Activated naive CD8-positive, alpha-beta T cell treated with anti-CD3 and anti-CD28 coated beads, Interleukin-2, amount 10 ng/mL, durations not matched to agents 7 days and 5 days (primary cell): ENCODE data around the gene MACO1. TPM values are rescaled to one million over a fixed set of nuclear protein-coding genes. Genes with fewer than 3 reads are reported as not detected.
"Not testable (repeated sequence)": the region's sequence is repeated elsewhere in the genome, so short reads cannot be mapped to it uniquely, and the experiment has no call there.

Experiments used
- ATAC-seq: fragments of 150-1000 bp; cut with Tn5 transposase; one replicate; pipeline ENCODE4 v1.10.0; 2021; ENCODE audit warnings: low read depth, moderate library complexity
- POLR2A ChIA-PET: fragments of 350-600 bp; sonication (Branson Sonifier 250); formaldehyde crosslinking; loops from one replicate; lab custom pipeline; 2021; ENCODE audit warnings: antibody characterized with exemption; lab: Charles Lee
- DNase-seq: peaks from one replicate; pipeline ENCODE4 v3.0.0; 2021
- H3K27ac Mint-ChIP-seq: one replicate; pipeline ENCODE4 v1.8.0; 2022; ENCODE audit warnings: mild to moderate bottlenecking, mixed read lengths
- H3K27me3 Mint-ChIP-seq: one replicate; pipeline ENCODE4 v1.8.0; 2022; ENCODE audit warnings: mild to moderate bottlenecking, moderate library complexity, mixed read lengths
- H3K36me3 Mint-ChIP-seq: one replicate; pipeline ENCODE4 v1.8.0; 2021; ENCODE audit warnings: mild to moderate bottlenecking, mixed read lengths
- H3K4me1 Mint-ChIP-seq: one replicate; pipeline ENCODE4 v1.8.0; 2021; ENCODE audit warnings: mixed read lengths
- H3K4me3 Mint-ChIP-seq: one replicate; pipeline ENCODE4 v1.8.0; 2022; ENCODE audit warnings: mild to moderate bottlenecking, moderate library complexity, mixed read lengths
- H3K9me3 Mint-ChIP-seq: one replicate; pipeline ENCODE4 v1.8.0; 2021; ENCODE audit warnings: mixed read lengths
- total RNA-seq, 2 experiments: library from RNA; stranded (reverse); gene quantifications; one replicate each; pipeline ENCODE4 v1.2.3, GENCODE V29; 2021

The MACO1 gene
- total RNA-seq, 2 experiments from 2014 or later, result 20.6 to 21.1 TPM

DNA sequence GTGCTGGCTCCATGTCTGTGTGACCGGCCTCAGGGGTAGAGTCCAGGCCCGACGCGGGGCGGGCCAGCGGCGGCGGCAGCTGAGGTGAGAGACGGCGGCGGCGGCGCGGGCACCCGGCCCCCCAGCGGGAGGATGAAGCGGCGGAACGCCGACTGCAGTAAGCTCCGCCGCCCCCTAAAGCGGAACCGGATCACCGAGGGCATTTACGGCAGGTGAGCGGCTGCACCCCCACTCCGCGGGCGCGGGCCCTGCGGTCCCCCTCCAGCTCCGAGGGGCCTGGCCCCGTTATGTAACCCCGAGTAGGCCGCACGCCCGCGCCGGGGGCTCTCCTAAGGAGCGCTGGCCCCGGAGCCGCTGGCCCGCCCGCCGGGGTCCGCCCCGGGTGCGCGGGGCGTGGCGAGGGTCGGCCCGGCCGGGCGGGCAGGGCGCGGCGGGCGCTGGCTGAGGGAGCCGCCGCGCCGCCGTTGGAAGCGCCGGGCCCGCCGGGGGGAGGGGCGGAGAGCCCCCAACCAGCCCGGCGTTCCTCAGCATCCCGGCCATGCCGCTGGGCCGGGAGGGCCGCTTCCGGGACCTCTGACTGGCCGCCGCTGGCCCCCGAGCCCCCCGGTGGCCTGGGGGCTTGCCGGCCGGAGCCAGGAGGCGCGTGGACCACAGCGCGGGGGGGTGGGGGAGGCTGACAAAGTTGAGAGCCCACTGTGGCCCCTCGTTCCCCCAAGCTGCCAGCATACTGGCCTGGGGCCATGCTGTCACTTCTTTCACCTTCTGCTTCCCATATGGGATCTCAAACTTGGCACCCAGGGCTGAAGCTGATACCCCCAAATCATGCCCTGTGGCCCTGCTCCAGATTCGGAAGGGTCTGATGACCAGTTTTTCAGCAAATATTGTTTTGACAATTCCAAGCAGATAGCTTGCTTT lies 527 bp downstream of the MACO1 start:
- DNase-seq, result no peak

DNA sequence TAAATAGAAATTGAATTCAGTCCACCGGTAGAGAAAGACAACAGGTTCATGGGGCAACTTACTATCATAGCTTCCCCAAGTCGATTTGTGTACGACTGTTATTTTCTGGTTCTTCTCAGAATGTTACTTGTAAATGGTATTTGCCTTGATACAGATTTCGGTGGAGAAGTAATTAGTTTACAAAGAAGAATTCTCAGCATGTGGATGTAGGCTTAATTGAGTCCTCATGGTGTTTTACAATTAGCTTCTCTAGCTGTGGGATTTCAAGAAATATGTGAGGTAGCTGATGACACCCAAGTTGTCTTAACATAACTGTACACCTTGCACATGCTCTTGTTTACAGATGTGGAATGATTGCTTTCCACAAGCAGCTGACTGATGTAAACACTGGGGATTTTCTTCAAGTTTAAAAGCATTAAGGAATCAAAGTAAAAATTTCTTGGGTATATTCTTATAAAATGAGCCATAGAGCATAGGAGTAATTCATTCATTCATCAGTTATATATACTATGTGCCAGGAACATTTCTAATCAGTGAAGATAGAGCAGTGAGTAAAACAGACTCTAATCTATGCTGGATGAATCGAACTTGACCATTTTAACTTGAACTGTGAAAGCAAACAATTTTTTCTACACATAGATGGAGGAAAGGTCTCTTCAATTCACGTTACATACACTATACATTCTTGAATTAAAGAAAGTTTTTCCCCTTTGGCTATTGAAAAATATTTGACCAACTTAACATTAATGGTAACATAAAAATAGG lies 1.4 kb downstream of the MACO1 start:
- Mint-ChIP-seq H3K9me3 (no peaks in the 10 kb centered on the region), H3K4me3 (peak overlapping the region; percentile 78), H3K36me3 (peaks cover 3% of the 10 kb centered on the region), H3K4me1 (peaks cover 56% of the 10 kb centered on the region), H3K27ac (peak overlapping the region; percentile 63), H3K27me3 (no peaks in the 10 kb centered on the region)
- POLR2A ChIA-PET, result interaction anchor here (1.5 kb wide), 1 partner anchor 193 kb away, joined by 4 read pairs; no protein-coding TSS in a partner anchor
- no peak for ATAC-seq
- no peak for DNase-seq

More for the DNA sequence above, 527 bp downstream of the MACO1 start:
- Mint-ChIP-seq H3K4me3 (peak overlapping the region; percentile 95), H3K4me1 (peaks cover 50% of the 10 kb centered on the region), H3K27me3 (no peaks in the 10 kb centered on the region), H3K9me3 (no peaks in the 10 kb centered on the region), H3K36me3 (peaks cover 3% of the 10 kb centered on the region), H3K27ac (peak overlapping the region; percentile 96)
- POLR2A ChIA-PET, result interaction anchor here (0.7 to 2.1 kb wide), 5 partner anchors 41 to 587 kb away, joined by 3 to 10 read pairs (median 4); partner anchors contain the start of genes RSRP1 and TMEM50A
- peak; percentile 34 for ATAC-seq

DNA sequence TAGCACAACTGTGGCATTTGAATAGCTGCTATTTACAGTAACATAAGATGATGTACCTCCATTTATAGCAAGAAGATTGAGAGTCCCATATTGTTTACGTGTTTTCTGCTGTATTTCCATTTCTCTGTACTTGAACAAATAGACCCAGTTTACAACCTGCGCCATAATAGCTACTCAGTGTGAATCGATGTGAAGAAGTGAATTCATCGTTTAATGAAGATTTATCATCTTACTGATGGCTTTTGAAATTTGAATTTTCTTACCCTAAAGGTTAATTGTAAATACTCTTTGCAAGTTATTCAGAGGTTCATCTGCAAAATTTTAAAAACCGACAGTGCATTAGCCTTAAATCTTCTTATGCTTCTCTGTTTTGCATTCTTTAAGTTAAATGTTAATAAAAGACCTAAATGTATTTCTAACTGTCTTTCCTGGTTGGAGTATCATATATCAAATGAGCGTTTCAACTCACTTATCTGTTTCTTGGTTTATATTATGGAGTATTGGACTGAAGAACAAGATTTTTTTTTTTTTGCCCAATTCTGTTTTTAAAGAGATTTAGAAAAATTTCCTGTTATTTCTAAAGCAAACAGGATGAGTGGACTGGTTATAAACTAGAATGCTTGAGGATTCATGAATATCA lies 2.2 kb downstream of the MACO1 start:
- Mint-ChIP-seq H3K27me3 (no peaks in the 10 kb centered on the region), H3K36me3 (peaks cover 3% of the 10 kb centered on the region), H3K9me3 (no peaks in the 10 kb centered on the region), H3K4me1 (peaks cover 56% of the 10 kb centered on the region), H3K4me3 (peak overlapping the region; percentile 78), H3K27ac (no peak overlapping the region)
- ATAC-seq (no peak), DNase-seq (no peak)
- POLR2A ChIA-PET, result interaction anchor here (0.5 kb wide), 1 partner anchor 192 kb away, joined by 4 read pairs; no protein-coding TSS in a partner anchor

DNA sequence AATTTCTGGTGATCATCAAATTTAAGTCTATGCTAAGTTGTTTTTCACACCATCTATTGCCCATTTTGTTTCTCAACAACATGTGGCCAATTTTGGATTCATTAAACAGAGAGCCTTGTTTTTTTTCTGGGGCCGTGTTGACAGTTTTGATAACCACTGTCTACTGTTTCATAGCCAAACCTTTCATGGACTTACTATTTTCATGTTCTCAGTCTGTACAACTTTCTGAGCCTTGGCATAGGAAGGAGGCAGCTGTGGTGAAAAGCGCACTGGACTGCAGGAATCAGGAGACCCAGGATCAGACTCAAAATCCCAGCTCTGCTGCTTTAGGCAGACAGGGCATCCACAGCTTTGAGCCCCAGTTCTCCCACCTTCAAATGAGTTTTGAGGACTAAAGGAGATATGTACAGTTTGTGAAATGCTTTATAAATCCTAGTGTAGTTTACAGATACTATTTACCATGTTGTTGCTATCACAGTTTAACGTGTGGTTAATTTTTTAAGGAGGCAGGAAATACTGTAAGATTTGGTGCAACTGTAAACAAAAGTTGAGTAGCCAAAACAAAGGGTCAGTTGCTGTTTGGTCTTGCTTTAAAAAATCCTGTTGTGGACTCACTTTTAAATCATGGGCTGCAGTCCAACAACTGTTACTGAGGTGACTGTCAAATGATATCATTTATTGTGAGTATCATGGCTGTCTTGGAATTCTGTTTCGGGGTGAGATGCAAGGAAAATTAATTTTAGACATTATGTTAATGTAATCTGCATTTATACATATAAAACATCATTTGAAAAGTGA lies 2.9 kb downstream of the MACO1 start:
- peak overlapping the region; percentile 0 for H3K27ac Mint-ChIP-seq
- POLR2A ChIA-PET, result interaction anchor here (0.5 kb wide), 1 partner anchor 192 kb away, joined by 4 read pairs; no protein-coding TSS in a partner anchor
- ATAC-seq, result no peak
- H3K36me3 Mint-ChIP-seq, result peaks cover 3% of the 10 kb centered on the region
- H3K27me3 Mint-ChIP-seq, result no peaks in the 10 kb centered on the region
- peaks cover 56% of the 10 kb centered on the region for H3K4me1 Mint-ChIP-seq
- no peaks in the 10 kb centered on the region for H3K9me3 Mint-ChIP-seq
- no peak for DNase-seq
- H3K4me3 Mint-ChIP-seq, result no peak overlapping the region

DNA sequence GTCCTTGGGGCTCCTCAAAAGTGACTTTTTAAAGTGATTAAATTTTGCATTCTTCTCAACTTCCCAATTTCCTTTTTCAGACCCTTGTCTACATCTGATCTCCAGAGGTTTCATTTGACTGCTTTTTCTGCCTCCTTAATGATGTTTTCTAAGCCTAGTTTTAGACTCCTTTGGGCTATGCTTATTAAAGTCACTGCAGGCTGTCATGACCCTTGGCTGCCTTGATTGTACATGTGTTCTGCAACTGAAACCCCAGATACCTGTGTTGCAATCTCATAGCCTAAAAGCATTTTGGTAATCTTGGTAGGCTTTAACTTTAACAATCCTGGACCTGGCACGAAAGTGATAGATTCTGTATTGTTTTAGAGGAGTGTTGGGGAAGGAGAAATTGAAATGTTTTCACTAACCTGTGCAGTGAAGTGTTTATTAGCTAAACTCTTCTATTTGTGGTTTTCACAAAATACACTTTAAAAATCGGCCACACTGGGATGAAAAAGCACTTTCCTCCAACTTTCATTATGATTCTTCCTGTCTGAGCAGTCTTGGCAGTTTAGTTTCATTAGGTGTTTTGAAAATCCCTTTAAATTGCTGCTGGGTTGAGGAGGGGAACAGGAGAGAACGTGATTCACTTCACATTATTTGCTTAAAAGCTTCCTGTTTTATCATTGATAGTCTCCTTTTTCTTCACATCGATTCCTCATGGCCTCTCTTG lies 4.9 kb downstream of the MACO1 start:
- ATAC-seq, result no peak
- POLR2A ChIA-PET, result interaction anchor here (1.1 kb wide), 1 partner anchor 385 kb away, joined by 3 read pairs; the partner anchor contains the start of gene MTFR1L
- Mint-ChIP-seq H3K9me3 (no peaks in the 10 kb centered on the region), H3K36me3 (peaks cover 2% of the 10 kb centered on the region), H3K27me3 (no peaks in the 10 kb centered on the region), H3K27ac (peak overlapping the region; percentile 76), H3K4me3 (peak overlapping the region; percentile 78), H3K4me1 (peaks cover 49% of the 10 kb centered on the region)
- DNase-seq, result no peak

DNA sequence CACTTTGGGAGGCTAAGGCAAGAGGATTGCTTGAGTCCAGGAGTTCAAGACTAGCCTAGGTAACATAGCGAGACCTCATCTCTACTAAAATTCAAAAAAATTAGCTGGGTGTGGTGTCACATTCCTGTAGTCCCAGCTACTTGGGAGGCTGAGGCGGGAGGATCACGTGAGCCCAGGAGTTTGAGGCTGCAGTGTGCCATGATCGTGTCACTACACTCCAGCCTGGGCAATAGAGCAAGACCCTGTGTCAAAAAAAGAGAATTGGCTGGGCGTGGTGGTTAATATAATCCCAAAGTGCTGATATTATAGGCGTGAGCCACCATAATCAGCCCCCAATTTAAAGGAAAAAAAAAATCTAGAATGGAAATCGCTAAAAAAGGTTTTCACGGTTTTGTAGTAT lies 7.0 kb downstream of the MACO1 start:
- H3K27ac Mint-ChIP-seq, result no peak overlapping the region
- H3K36me3 Mint-ChIP-seq, result peaks cover 5% of the 10 kb centered on the region
- H3K27me3 Mint-ChIP-seq, result no peaks in the 10 kb centered on the region
- DNase-seq, result no peak
- no peaks in the 10 kb centered on the region for H3K9me3 Mint-ChIP-seq
- H3K4me1 Mint-ChIP-seq, result peaks cover 39% of the 10 kb centered on the region
- no peak overlapping the region for H3K4me3 Mint-ChIP-seq
- ATAC-seq, result no peak
- POLR2A ChIA-PET, result no interaction called here

DNA sequence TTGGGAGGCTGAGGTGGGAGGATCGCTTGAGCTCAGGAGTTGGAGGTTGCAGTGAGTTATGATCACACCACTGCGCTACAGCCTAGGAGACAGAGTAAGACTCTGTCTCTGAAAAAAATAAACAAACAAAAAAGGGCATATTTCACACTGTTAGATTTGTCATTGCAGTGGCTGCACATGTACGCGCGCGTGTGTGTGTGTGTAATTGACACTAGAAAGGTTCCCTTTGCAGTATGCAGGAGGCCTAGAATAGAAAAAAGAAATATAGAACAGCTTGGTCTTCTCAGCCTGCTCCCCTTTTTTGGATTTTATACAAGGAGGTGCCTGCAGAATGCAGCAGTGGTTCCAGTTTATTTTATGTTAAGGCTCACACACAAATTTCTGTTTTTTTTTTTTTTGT lies 8.6 kb downstream of the MACO1 start:
- H3K9me3 Mint-ChIP-seq, result no peaks in the 10 kb centered on the region
- peaks cover 28% of the 10 kb centered on the region for H3K4me1 Mint-ChIP-seq
- H3K36me3 Mint-ChIP-seq, result peaks cover 10% of the 10 kb centered on the region
- no peak for DNase-seq
- H3K27ac Mint-ChIP-seq, result no peak overlapping the region
- no peak for ATAC-seq
- POLR2A ChIA-PET, result interaction anchor here (0.7 kb wide), 1 partner anchor 633 kb away, joined by 3 read pairs; no protein-coding TSS in a partner anchor
- no peaks in the 10 kb centered on the region for H3K27me3 Mint-ChIP-seq
- H3K4me3 Mint-ChIP-seq, result no peak overlapping the region

DNA sequence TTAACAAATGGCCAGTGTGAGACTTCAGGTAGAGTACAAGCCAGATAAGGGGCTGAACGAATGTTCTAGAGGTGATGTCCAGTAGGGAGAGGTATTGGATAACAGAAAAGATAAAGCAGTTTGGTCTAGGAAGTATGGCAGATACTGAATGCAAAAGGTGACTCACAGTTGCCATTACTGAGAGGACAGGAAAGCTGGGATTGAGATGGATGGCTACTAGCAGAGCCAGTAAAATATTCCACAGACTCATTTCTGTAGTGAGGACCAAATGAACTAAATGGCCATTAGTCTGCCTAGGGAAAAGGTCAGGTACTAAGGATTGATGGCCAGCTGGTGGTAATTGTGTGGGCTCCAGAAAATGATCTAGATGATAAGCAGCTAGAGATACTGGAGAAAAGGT lies 11.5 kb downstream of the MACO1 start:
- H3K27me3 Mint-ChIP-seq, result no peaks in the 10 kb centered on the region
- no peak overlapping the region for H3K4me3 Mint-ChIP-seq
- peaks cover 14% of the 10 kb centered on the region for H3K36me3 Mint-ChIP-seq
- H3K4me1 Mint-ChIP-seq, result peaks cover 10% of the 10 kb centered on the region
- H3K27ac Mint-ChIP-seq, result no peak overlapping the region
- H3K9me3 Mint-ChIP-seq, result no peaks in the 10 kb centered on the region
- POLR2A ChIA-PET, result no interaction called here
- ATAC-seq (no peak), DNase-seq (no peak)

DNA sequence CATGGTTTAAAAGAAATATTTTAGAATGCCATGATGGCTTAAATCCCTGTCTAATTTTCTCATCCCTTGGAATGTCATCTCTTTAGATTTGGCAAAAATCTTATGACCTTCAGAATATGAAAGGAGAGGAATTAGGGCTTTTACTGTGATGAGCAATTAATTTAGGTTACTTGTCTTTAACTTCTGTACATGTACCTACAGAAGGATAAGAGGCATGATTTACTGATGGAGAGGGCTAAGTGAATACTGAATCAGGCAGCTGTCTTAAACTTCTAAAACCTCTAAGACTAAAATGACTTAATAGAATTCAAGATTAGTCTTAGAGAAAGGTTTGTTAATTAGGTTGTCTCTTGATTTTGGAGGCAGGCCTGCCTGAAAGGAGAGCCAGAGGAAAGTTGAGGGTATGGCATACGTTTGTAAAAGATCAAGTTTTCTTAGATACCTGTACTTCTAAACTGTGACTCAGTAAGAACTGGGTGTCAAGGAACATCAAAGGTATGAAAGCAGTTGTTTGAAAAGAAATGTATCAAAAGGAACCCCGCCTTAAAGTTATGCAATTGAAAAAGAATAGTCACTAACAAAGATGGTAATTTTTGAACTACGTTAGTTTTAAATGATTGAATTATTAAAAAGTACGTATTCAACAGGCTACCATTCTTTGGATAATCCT lies 12.5 kb downstream of the MACO1 start:
- no peaks in the 10 kb centered on the region for H3K27me3 Mint-ChIP-seq
- H3K4me3 Mint-ChIP-seq, result no peak overlapping the region
- peaks cover 18% of the 10 kb centered on the region for H3K36me3 Mint-ChIP-seq
- peaks cover 10% of the 10 kb centered on the region for H3K4me1 Mint-ChIP-seq
- H3K9me3 Mint-ChIP-seq, result no peaks in the 10 kb centered on the region
- H3K27ac Mint-ChIP-seq, result no peak overlapping the region
- POLR2A ChIA-PET, result interaction anchor here (0.7 kb wide), 1 partner anchor 39 kb away, joined by 3 read pairs; no protein-coding TSS in a partner anchor
- no peak for ATAC-seq
- no peak for DNase-seq

DNA sequence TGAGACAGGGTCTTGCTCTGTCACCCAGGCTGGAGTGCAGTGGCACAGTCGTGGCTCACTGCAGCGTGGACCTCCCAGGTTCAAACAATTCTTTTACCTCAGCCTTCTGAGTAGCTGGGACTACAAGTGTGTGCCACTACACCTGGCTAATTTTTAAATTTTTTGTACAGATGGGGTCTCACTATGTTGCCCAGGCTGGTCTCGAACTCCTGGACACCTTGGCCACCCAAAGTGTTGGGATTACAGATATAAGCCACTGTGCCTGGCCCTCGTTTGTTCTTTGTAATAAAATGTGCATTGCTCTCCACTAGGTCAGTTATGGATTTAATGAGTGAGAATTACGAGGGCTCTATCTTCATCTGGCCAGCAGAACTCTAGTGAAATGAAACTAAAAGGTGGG lies 13.9 kb downstream of the MACO1 start:
- H3K27me3 Mint-ChIP-seq, H3K9me3 Mint-ChIP-seq, H3K27ac Mint-ChIP-seq, DNase-seq, ATAC-seq, H3K4me3 Mint-ChIP-seq, POLR2A ChIA-PET: not testable (repeated sequence)
- peaks cover 20% of the 10 kb centered on the region for H3K36me3 Mint-ChIP-seq
- peaks cover 10% of the 10 kb centered on the region for H3K4me1 Mint-ChIP-seq

DNA sequence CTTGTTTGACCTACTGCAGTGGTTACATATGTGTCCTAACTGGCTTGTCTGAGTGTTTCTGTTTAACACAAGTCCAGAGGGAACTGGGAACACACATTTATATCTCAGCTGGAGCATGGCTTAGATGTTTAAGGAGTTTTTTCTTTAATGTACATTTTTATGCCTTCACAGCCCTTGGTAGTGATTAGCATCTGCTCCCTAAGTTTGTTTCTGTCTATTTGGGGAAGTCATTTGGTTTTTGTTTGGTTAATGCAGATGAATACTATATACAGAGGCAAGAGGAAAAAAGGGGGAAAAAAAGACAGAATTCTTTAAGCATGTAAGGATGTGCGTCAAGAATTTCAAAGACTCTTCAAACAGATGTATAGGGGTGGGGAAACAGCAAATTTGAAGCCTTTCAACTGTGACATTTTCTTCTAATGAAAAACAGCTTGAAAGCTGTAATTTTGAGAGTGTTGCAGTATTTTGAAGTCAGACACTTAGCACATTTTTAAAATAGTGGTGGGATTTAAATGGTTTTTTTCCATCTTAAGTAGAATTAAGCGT lies 15.4 kb downstream of the MACO1 start:
- Mint-ChIP-seq H3K4me3 (no peak overlapping the region), H3K36me3 (peaks cover 18% of the 10 kb centered on the region), H3K27me3 (no peaks in the 10 kb centered on the region), H3K27ac (no peak overlapping the region), H3K9me3 (no peaks in the 10 kb centered on the region), H3K4me1 (peaks cover 10% of the 10 kb centered on the region)
- POLR2A ChIA-PET, result no interaction called here
- no peak for DNase-seq
- ATAC-seq, result no peak
